Coronary artery (tissue), 2 donors: ENCODE data around the gene TIMP2.
A peak's percentile ranks its signal among the peaks of the same experiment; 100 is the strongest.
"Not testable (repeated sequence)": the region's sequence is repeated elsewhere in the genome, so short reads cannot be mapped to it uniquely, and the experiment has no call there.

Experiments
- DNase-seq: peaks from one replicate; pipeline ENCODE4 v3.0.0-alpha.2; 2017; ENCODE audit warnings: low spot score
- H3K27ac ChIP-seq, 2 donors: fragments of 200-600 bp; sonication (generic); one replicate each; pipeline ENCODE4 v1.5.1; 2016 to 2019
- H3K4me3 ChIP-seq: fragments of 200-600 bp; sonication (generic); 2 replicates; pipeline ENCODE4 v1.5.1; 2016; ENCODE audit warnings: mild to moderate bottlenecking, moderate library complexity
- CTCF ChIP-seq: fragments of 200-600 bp; sonication (generic); IDR thresholded peaks from one replicate; pipeline ENCODE4 v1.5.1; 2019; ENCODE audit warnings: antibody characterized with exemption

Gene TIMP2

GRCh38 chr17:78913115-78913514 is 12.1 kb downstream of the TIMP2 start:
- H3K4me3 ChIP-seq, result no peak overlapping the region
- no peak overlapping the region for H3K27ac ChIP-seq
- TF ChIP-seq CTCF, result no peak
- DNase-seq, result no peak

GRCh38 chr17:78912082-78912481 is 13.1 kb downstream of the TIMP2 start:
- peak overlapping the region in 1 of 2 donors; percentile 55 for H3K27ac ChIP-seq
- no peak for TF ChIP-seq CTCF
- DNase-seq, result no peak
- H3K4me3 ChIP-seq, result no peak overlapping the region

- H3K27ac ChIP-seq, result peak overlapping the region in 1 of 2 donors; percentile 35
- not testable (repeated sequence) for H3K4me3 ChIP-seq, DNase-seq
Measured at GRCh38 chr17:78911543-78911942, 13.6 kb downstream of the TIMP2 start.

GRCh38 chr17:78910497-78911284 is 14.5 kb downstream of the TIMP2 start:
- no peak for TF ChIP-seq CTCF
- H3K4me3 ChIP-seq, result no peak overlapping the region
- H3K27ac ChIP-seq, result peak overlapping the region in 1 of 2 donors; percentile 35
- DNase-seq, result no peak

GRCh38 chr17:78908426-78908825 is 16.8 kb downstream of the TIMP2 start:
- no peak overlapping the region for H3K4me3 ChIP-seq
- no peak overlapping the region for H3K27ac ChIP-seq
- DNase-seq, result no peak
- TF ChIP-seq CTCF, result no peak

- no peak overlapping the region for H3K4me3 ChIP-seq
- no peak overlapping the region for H3K27ac ChIP-seq
- DNase-seq, result no peak
- no peak for TF ChIP-seq CTCF
Measured at GRCh38 chr17:78905541-78905940, 19.6 kb downstream of the TIMP2 start.

GRCh38 chr17:78905116-78905515 is 20.1 kb downstream of the TIMP2 start:
- Histone ChIP-seq H3K27ac (no peak overlapping the region), H3K4me3 (no peak overlapping the region)
- DNase-seq, result no peak
- TF ChIP-seq CTCF, result no peak
